ENCODE measurements around the gene ISM1. TPM values are rescaled to one million over a fixed set of nuclear protein-coding genes. Genes with fewer than 3 reads are reported as not detected.

ISM1 gene
- total RNA-seq, 1 donor from 2014 or later: 0.36 TPM

DNA sequence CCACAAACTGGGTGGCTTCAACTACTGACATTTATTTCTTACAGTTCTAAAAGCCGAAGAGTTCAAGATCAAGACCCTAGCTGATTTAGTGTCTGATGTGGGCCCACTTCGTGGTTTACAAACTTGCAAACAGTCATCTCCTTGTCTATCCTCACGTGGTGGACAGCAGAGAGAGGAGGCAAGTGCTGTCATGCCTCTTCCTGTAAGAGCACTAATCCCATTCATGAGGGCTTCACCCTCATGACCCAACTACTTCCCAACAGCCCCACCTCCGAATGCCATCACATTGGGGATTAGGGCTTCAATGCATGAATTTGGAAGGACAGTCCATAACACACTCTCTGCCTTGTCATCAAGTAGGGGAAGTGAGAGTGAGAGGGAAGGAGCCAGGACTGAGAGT lies 15.6 kb upstream of the ISM1 start:
- DNase-seq (ENCODE audit: low spot score, unreplicated experiment): no peak
- TF ChIP-seq CTCF (IDR thresholded peaks at IDR 0.05; ENCODE audit: unreplicated experiment): no peak
- H3K27me3 Mint-ChIP-seq: peaks cover 13% of the 10 kb centered on the region
- no peaks in the 10 kb centered on the region for H3K9me3 Mint-ChIP-seq (ENCODE audit: low read depth)
- no peaks in the 10 kb centered on the region for H3K4me1 Mint-ChIP-seq (ENCODE audit: low read depth)
- no peaks in the 10 kb centered on the region for H3K36me3 Mint-ChIP-seq (ENCODE audit: insufficient read depth)
- H3K4me3 Mint-ChIP-seq (ENCODE audit: low read depth): no peak overlapping the region
- H3K27ac Mint-ChIP-seq: no peak overlapping the region

GRCh38 chr20:13205848-13206434 lies 15.1 kb upstream of the ISM1 start:
- TF ChIP-seq CTCF (IDR thresholded peaks at IDR 0.05; ENCODE audit: unreplicated experiment): no peak

GRCh38 chr20:13207016-13207415 lies 14.1 kb upstream of the ISM1 start:
- no peak for TF ChIP-seq CTCF (IDR thresholded peaks at IDR 0.05; ENCODE audit: unreplicated experiment)
- peaks cover 9% of the 10 kb centered on the region for H3K27me3 Mint-ChIP-seq
- H3K9me3 Mint-ChIP-seq (ENCODE audit: low read depth): no peaks in the 10 kb centered on the region
- H3K4me3 Mint-ChIP-seq (ENCODE audit: low read depth): no peak overlapping the region
- no peaks in the 10 kb centered on the region for H3K4me1 Mint-ChIP-seq (ENCODE audit: low read depth)
- H3K36me3 Mint-ChIP-seq (ENCODE audit: insufficient read depth): no peaks in the 10 kb centered on the region
- H3K27ac Mint-ChIP-seq: no peak overlapping the region
- no peak for DNase-seq (ENCODE audit: low spot score, unreplicated experiment)

More at GRCh38 chr20:13205848-13206434, 15.1 kb upstream of the ISM1 start:
- no peaks in the 10 kb centered on the region for H3K4me1 Mint-ChIP-seq (ENCODE audit: low read depth)
- H3K9me3 Mint-ChIP-seq (ENCODE audit: low read depth): no peaks in the 10 kb centered on the region
- no peak overlapping the region for H3K27ac Mint-ChIP-seq
- no peak overlapping the region for H3K4me3 Mint-ChIP-seq (ENCODE audit: low read depth)
- H3K27me3 Mint-ChIP-seq: peaks cover 12% of the 10 kb centered on the region
- DNase-seq (ENCODE audit: low spot score, unreplicated experiment): no peak
- no peaks in the 10 kb centered on the region for H3K36me3 Mint-ChIP-seq (ENCODE audit: insufficient read depth)

- peaks cover 4% of the 10 kb centered on the region for H3K9me3 Mint-ChIP-seq (ENCODE audit: low read depth)
- TF ChIP-seq CTCF (IDR thresholded peaks at IDR 0.05; ENCODE audit: unreplicated experiment): no peak
- no peak overlapping the region for H3K27ac Mint-ChIP-seq
- H3K4me1 Mint-ChIP-seq (ENCODE audit: low read depth): no peaks in the 10 kb centered on the region
- no peak for DNase-seq (ENCODE audit: low spot score, unreplicated experiment)
- no peaks in the 10 kb centered on the region for H3K36me3 Mint-ChIP-seq (ENCODE audit: insufficient read depth)
- no peak overlapping the region for H3K4me3 Mint-ChIP-seq (ENCODE audit: low read depth)
- H3K27me3 Mint-ChIP-seq: peaks cover 42% of the 10 kb centered on the region
These were observed 9.0 kb upstream of the ISM1 start for GRCh38 chr20:13211956-13212618.

GRCh38 chr20:13212750-13213149 lies 8.3 kb upstream of the ISM1 start:
- H3K9me3 Mint-ChIP-seq (ENCODE audit: low read depth): peaks cover 4% of the 10 kb centered on the region
- no peaks in the 10 kb centered on the region for H3K36me3 Mint-ChIP-seq (ENCODE audit: insufficient read depth)
- H3K4me1 Mint-ChIP-seq (ENCODE audit: low read depth): no peaks in the 10 kb centered on the region
- H3K4me3 Mint-ChIP-seq (ENCODE audit: low read depth): no peak overlapping the region
- peaks cover 49% of the 10 kb centered on the region for H3K27me3 Mint-ChIP-seq
- no peak for DNase-seq (ENCODE audit: low spot score, unreplicated experiment)
- no peak for TF ChIP-seq CTCF (IDR thresholded peaks at IDR 0.05; ENCODE audit: unreplicated experiment)
- H3K27ac Mint-ChIP-seq: no peak overlapping the region

Measured in progenitor cell of endocrine pancreas (in vitro differentiated cells).